HEK293 (cell line): Measurements from ENCODE around the gene MRPL43.

Experiments
- MEIS1 ChIP-seq: sonication (generic); formaldehyde crosslinking; IDR thresholded peaks from 2 replicates; pipeline ENCODE4 v1.8.1; 2022; ENCODE audit warnings: missing genetic modification reagents, mild to moderate bottlenecking, borderline replicate concordance
- PBX3 ChIP-seq: sonication (generic); formaldehyde crosslinking; IDR thresholded peaks from 2 replicates; pipeline ENCODE4 v1.8.1; 2022; ENCODE audit warnings: mild to moderate bottlenecking, moderate library complexity, missing genetic modification reagents
- PRDM10 ChIP-seq: fragments of 450-650 bp; formaldehyde crosslinking; IDR thresholded peaks from 2 replicates; pipeline ENCODE4 v1.5.1; 2016; ENCODE audit warnings: missing biosample characterization, missing genetic modification characterization
- SP2 ChIP-seq: fragments of 450-650 bp; formaldehyde crosslinking; IDR thresholded peaks from 2 replicates; pipeline ENCODE4 v1.5.1; 2016; ENCODE audit warnings: missing biosample characterization, missing genetic modification characterization
- ZBTB1 ChIP-seq: fragments of 450-650 bp; formaldehyde crosslinking; IDR thresholded peaks from 2 replicates; pipeline ENCODE4 v1.5.1; 2016; ENCODE audit warnings: missing biosample characterization, missing genetic modification characterization
- ZBTB17 ChIP-seq: fragments of 450-650 bp; formaldehyde crosslinking; IDR thresholded peaks from 2 replicates; pipeline ENCODE4 v1.5.1; 2016; ENCODE audit warnings: missing biosample characterization, missing genetic modification characterization
- ZBTB6 ChIP-seq: fragments of 450-650 bp; formaldehyde crosslinking; IDR thresholded peaks from 2 replicates; pipeline ENCODE4 v1.5.1; 2017; ENCODE audit warnings: missing biosample characterization, missing genetic modification characterization
- ZBTB7A ChIP-seq: fragments of 450-650 bp; formaldehyde crosslinking; IDR thresholded peaks from 2 replicates; pipeline ENCODE4 v1.5.1; 2016; ENCODE audit warnings: low read depth, missing biosample characterization, missing genetic modification characterization
- ZNF10 ChIP-seq: fragments of 450-650 bp; formaldehyde crosslinking; IDR thresholded peaks from 2 replicates; pipeline ENCODE4 v1.5.1; 2017; ENCODE audit warnings: missing biosample characterization, missing genetic modification characterization
- ZNF121 ChIP-seq: fragments of 450-650 bp; formaldehyde crosslinking; IDR thresholded peaks from 2 replicates; pipeline ENCODE4 v1.5.1; 2016; ENCODE audit warnings: missing biosample characterization, missing genetic modification characterization
- ZNF169 ChIP-seq: fragments of 450-650 bp; formaldehyde crosslinking; IDR thresholded peaks from 2 replicates; pipeline ENCODE4 v1.5.1; 2016; ENCODE audit warnings: missing biosample characterization, missing genetic modification characterization
- ZNF174 ChIP-seq: fragments of 450-650 bp; formaldehyde crosslinking; IDR thresholded peaks from 2 replicates; pipeline ENCODE4 v1.5.0; 2017; ENCODE audit warnings: missing biosample characterization, mild to moderate bottlenecking, missing genetic modification characterization
- ZNF202 ChIP-seq: fragments of 450-650 bp; formaldehyde crosslinking; IDR thresholded peaks from 2 replicates; pipeline ENCODE4 v1.5.1; 2016; ENCODE audit warnings: missing biosample characterization, missing genetic modification characterization, borderline replicate concordance
- ZNF221 ChIP-seq: fragments of 450-650 bp; formaldehyde crosslinking; IDR thresholded peaks from 2 replicates; pipeline ENCODE4 v1.5.1; 2017; ENCODE audit warnings: missing biosample characterization, missing genetic modification characterization, borderline replicate concordance
- ZNF23 ChIP-seq: fragments of 450-650 bp; formaldehyde crosslinking; IDR thresholded peaks from 2 replicates; pipeline ENCODE4 v1.5.1; 2016; ENCODE audit warnings: missing biosample characterization, missing genetic modification characterization, borderline replicate concordance
- ZNF292 ChIP-seq: fragments of 450-650 bp; formaldehyde crosslinking; IDR thresholded peaks from 2 replicates; pipeline ENCODE4 v1.5.1; 2016; ENCODE audit warnings: low read depth, missing biosample characterization, missing genetic modification characterization, borderline replicate concordance
- ZNF354C ChIP-seq: fragments of 450-650 bp; formaldehyde crosslinking; IDR thresholded peaks from 2 replicates; pipeline ENCODE4 v1.5.1; 2016; ENCODE audit warnings: missing biosample characterization, missing genetic modification characterization, low read depth, borderline replicate concordance
- ZNF404 ChIP-seq: fragments of 450-650 bp; formaldehyde crosslinking; IDR thresholded peaks from 2 replicates; pipeline ENCODE4 v1.5.1; 2017; ENCODE audit warnings: missing biosample characterization, missing genetic modification characterization
- ZNF473 ChIP-seq: fragments of 450-650 bp; formaldehyde crosslinking; IDR thresholded peaks from 2 replicates; pipeline ENCODE4 v1.5.1; 2017; ENCODE audit warnings: missing biosample characterization, missing genetic modification characterization
- ZNF521 ChIP-seq: fragments of 450-650 bp; formaldehyde crosslinking; IDR thresholded peaks from 2 replicates; pipeline ENCODE4 v1.5.1; 2017; ENCODE audit warnings: missing biosample characterization, mild to moderate bottlenecking, missing genetic modification characterization
- ZNF530 ChIP-seq: fragments of 450-650 bp; formaldehyde crosslinking; IDR thresholded peaks from 2 replicates; pipeline ENCODE4 v1.5.1; 2016; ENCODE audit warnings: low read depth, missing biosample characterization, missing genetic modification characterization
- ZNF544 ChIP-seq: fragments of 450-650 bp; formaldehyde crosslinking; IDR thresholded peaks from 2 replicates; pipeline ENCODE4 v1.5.0; 2017; ENCODE audit warnings: missing biosample characterization, missing genetic modification characterization
- ZNF560 ChIP-seq: fragments of 450-650 bp; formaldehyde crosslinking; IDR thresholded peaks from 2 replicates; pipeline ENCODE4 v1.5.1; 2017; ENCODE audit warnings: missing biosample characterization, missing genetic modification characterization, borderline replicate concordance
- ZNF571 ChIP-seq: fragments of 450-650 bp; formaldehyde crosslinking; IDR thresholded peaks from 2 replicates; pipeline ENCODE4 v1.5.0; 2017; ENCODE audit warnings: missing biosample characterization, missing genetic modification characterization
- ZNF645 ChIP-seq: fragments of 450-650 bp; formaldehyde crosslinking; IDR thresholded peaks from 2 replicates; pipeline ENCODE4; 2016; ENCODE audit warnings: missing biosample characterization, missing genetic modification characterization
- ZNF660 ChIP-seq: fragments of 450-650 bp; IDR thresholded peaks from 2 replicates; pipeline ENCODE4 v1.5.1; 2018; ENCODE audit warnings: missing biosample characterization, mild to moderate bottlenecking, missing genetic modification characterization
- ZNF701 ChIP-seq: fragments of 450-650 bp; formaldehyde crosslinking; IDR thresholded peaks from 2 replicates; pipeline ENCODE4 v1.5.1; 2016; ENCODE audit warnings: missing biosample characterization, missing genetic modification characterization
- ZNF76 ChIP-seq: fragments of 450-650 bp; formaldehyde crosslinking; IDR thresholded peaks from 2 replicates; pipeline ENCODE4; 2016; ENCODE audit warnings: low read depth, missing biosample characterization, missing genetic modification characterization, borderline replicate concordance
- ZNF776 ChIP-seq: fragments of 450-650 bp; formaldehyde crosslinking; IDR thresholded peaks from 2 replicates; pipeline ENCODE4 v1.5.0; 2017; ENCODE audit warnings: missing biosample characterization, missing genetic modification characterization, borderline replicate concordance
- ZNF792 ChIP-seq: fragments of 450-650 bp; formaldehyde crosslinking; IDR thresholded peaks from 2 replicates; pipeline ENCODE4 v1.5.1; 2016; ENCODE audit warnings: missing biosample characterization, missing genetic modification characterization
- ZNF830 ChIP-seq: fragments of 450-650 bp; IDR thresholded peaks from 2 replicates; pipeline ENCODE4 v1.5.0; 2018; ENCODE audit warnings: missing biosample characterization, missing genetic modification characterization, low read depth, mild to moderate bottlenecking, moderate library complexity
- ZNF837 ChIP-seq: fragments of 450-650 bp; formaldehyde crosslinking; IDR thresholded peaks from 2 replicates; pipeline ENCODE4 v1.5.1; 2016; ENCODE audit warnings: missing biosample characterization, missing genetic modification characterization
- ZNF843 ChIP-seq: fragments of 450-650 bp; formaldehyde crosslinking; IDR thresholded peaks from 2 replicates; pipeline ENCODE4 v1.5.1; 2016; ENCODE audit warnings: missing biosample characterization, missing genetic modification characterization
- ZSCAN16 ChIP-seq: fragments of 450-650 bp; formaldehyde crosslinking; IDR thresholded peaks from 2 replicates; pipeline ENCODE4 v1.5.1; 2016; ENCODE audit warnings: missing biosample characterization, missing genetic modification characterization
- ZSCAN30 ChIP-seq: fragments of 450-650 bp; IDR thresholded peaks from 2 replicates; pipeline ENCODE4 v1.5.1; 2018; ENCODE audit warnings: missing biosample characterization, mild to moderate bottlenecking, missing genetic modification characterization, moderate library complexity

MRPL43 gene

GRCh38 chr10:100998183-100998990, 11.1 kb upstream of the MRPL43 start (continued):
- TF ChIP-seq ZNF660 (tag by site-specific recombination) (no peak; the same call in 1 of the 2 replicates), ZNF776 (tag by site-specific recombination) (no peak), ZSCAN16 (tag by site-specific recombination) (peak; percentile 68; the same call in 1 of the 2 replicates), PRDM10 (tag by site-specific recombination) (no peak; the same call in 1 of the 2 replicates), ZNF645 (no peak), ZNF830 (no peak), ZNF571 (tag by site-specific recombination) (no peak), ZNF530 (no peak), ZNF843 (peak; percentile 10; the same call in 1 of the 2 replicates), ZNF292 (tag by site-specific recombination) (no peak), ZNF174 (tag by site-specific recombination) (no peak), ZBTB6 (no peak), ZNF837 (tag by site-specific recombination) (no peak), ZNF10 (no peak), ZNF121 (no peak), ZNF701 (tag by site-specific recombination) (no peak), ZNF521 (tag by site-specific recombination) (no peak), MEIS1 (no peak), ZNF792 (tag by site-specific recombination) (no peak), ZBTB1 (no peak), PBX3 (CRISPR knock-in tag) (no peak), SP2 (tag by site-specific recombination) (no peak; the same call in none of the 2 replicates), ZNF544 (no peak), ZBTB17 (tag by site-specific recombination) (peak; percentile 78), ZNF354C (no peak), ZNF473 (no peak), ZNF221 (tag by site-specific recombination) (no peak), ZNF76 (no peak), ZNF202 (no peak), ZNF169 (tag by site-specific recombination) (no peak), ZBTB7A (tag by site-specific recombination) (no peak; the same call in 1 of the 2 replicates), ZNF23 (tag by site-specific recombination) (no peak), ZSCAN30 (tag by site-specific recombination) (peak; percentile 79), ZNF560 (tag by site-specific recombination) (no peak), ZNF404 (tag by site-specific recombination) (no peak)
